Upper lobe of left lung (tissue), 6 donors: ENCODE data around the gene AHDC1. TPM values are rescaled to one million over a fixed set of nuclear protein-coding genes. Genes with fewer than 3 reads are reported as not detected.
"Not testable (repeated sequence)": the region's sequence is repeated elsewhere in the genome, so short reads cannot be mapped to it uniquely, and the experiment has no call there.

ENCODE experiments used
- ATAC-seq, 2 donors: fragments of 200-7000 bp; cut with Tn5 transposase; one replicate each; pipeline ENCODE4 v1.9.1; 2022; ENCODE audit warnings: mild to moderate bottlenecking in 2 of 2, moderate library complexity in 2 of 2; ENCODE audit not compliant: low FRiP score in 2 of 2
- DNase-seq, 2 donors: peaks; one replicate each; pipeline ENCODE4 v3.0.0-alpha.2; 2019 to 2020
- H3K27ac ChIP-seq, 4 donors: fragments of 200-600 bp; sonication (generic); one replicate each; pipeline ENCODE4 v1.5.1; 2016 to 2019
- H3K27me3 ChIP-seq, 4 donors: fragments of 200-600 bp; sonication (generic); one replicate each; pipeline ENCODE4 v1.5.1; 2017 to 2019
- H3K36me3 ChIP-seq, 4 donors: fragments of 200-600 bp; sonication (generic); one replicate each; pipeline ENCODE4 v1.5.1; 2016 to 2019
- H3K4me1 ChIP-seq, 4 donors: fragments of 200-600 bp; sonication (generic); one replicate each; pipeline ENCODE4 v1.5.1; 2018 to 2019
- H3K4me3 ChIP-seq, 4 donors: fragments of 200-600 bp; sonication (generic); one replicate each; pipeline ENCODE4 v1.5.1; 2017 to 2019; ENCODE audit warnings: mild to moderate bottlenecking in 2 of 4, moderate library complexity in 1 of 4
- H3K9me3 ChIP-seq, 4 donors: fragments of 200-600 bp; sonication (generic); one replicate each; pipeline ENCODE4 v1.5.1; 2018 to 2019
- CTCF ChIP-seq, 6 experiments: fragments of 450-650 bp in 4 of 6; fragments of 200-600 bp in 2 of 6; sonication (generic) in 2 of 6; IDR thresholded peaks; one replicate each; pipeline ENCODE4 v1.5.1; 2016 to 2019; ENCODE audit warnings: antibody characterized with exemption in 6 of 6
- EP300 ChIP-seq, 4 donors: sonication (generic); formaldehyde crosslinking; IDR thresholded peaks; one replicate each; pipeline ENCODE4 v1.5.1; 2017; ENCODE audit warnings: antibody characterized with exemption in 4 of 4, control low read depth in 2 of 4
- POLR2A ChIP-seq, 4 donors: fragments of 450-650 bp; IDR thresholded peaks; one replicate each; pipeline ENCODE4 v1.5.1; 2016 to 2017; ENCODE audit warnings: antibody characterized with exemption in 4 of 4, mild to moderate bottlenecking in 2 of 4
- POLR2AphosphoS5 ChIP-seq, 2 donors: sonication (generic); formaldehyde crosslinking; IDR thresholded peaks; one replicate each; pipeline ENCODE4 v1.5.1; 2017; ENCODE audit warnings: antibody characterized with exemption in 2 of 2
- WGBS, 2 donors: methylation state at CpG; one replicate each; pipeline ENCODE4 v1.1.5; 2017 to 2018; 5-methylcytosine and 5-hydroxymethylcytosine counted together
- total RNA-seq, 6 donors: library from RNA; depleted of rRNA in 4 of 6; stranded (reverse); fragments of >200 nt in 4 of 6; gene quantifications; one replicate each; pipeline versions ENCODE4 v1.1.0 to v1.2.1, GENCODE V29; 2016 to 2021
- donor health status: DM: no; HTN: no; CAD: no; lungs with moderate emphysema.
- donor health status: DM: no; HTN: yes; CAD: no; lungs with severe emphysema.

AHDC1 gene
- total RNA-seq, 6 donors from 2014 or later, result 10.8 to 43.4 (median 26.2) TPM

- WGBS, 2 donors, result 75 to 100% methylated on average over 1 to 4 of the region's 4 CpGs
- peaks cover 39 to 57% (median 48%) of the 10 kb centered on the region in 4 donors for H3K4me1 ChIP-seq
- H3K27me3 ChIP-seq, result no peaks in the 10 kb centered on the region
- no peak overlapping the region for H3K4me3 ChIP-seq
- ATAC-seq (no peak), DNase-seq (peak in 1 of 2 donors; percentile 42)
- no peaks in the 10 kb centered on the region for H3K9me3 ChIP-seq
- peaks cover 0 to 26% (median 9%) of the 10 kb centered on the region in 4 donors for H3K36me3 ChIP-seq
- TF ChIP-seq CTCF (IDR thresholded peaks at IDR 0.05) (no peak), POLR2A (IDR thresholded peaks at IDR 0.05) (no peak), EP300 (IDR thresholded peaks at IDR 0.05) (no peak), POLR2AphosphoS5 (IDR thresholded peaks at IDR 0.05) (no peak)
- H3K27ac ChIP-seq, result peak overlapping the region in 2 of 4 donors; percentile 55 to 96
Measured at GRCh38 chr1:27622828-27623227, 18.9 kb upstream of the AHDC1 start.

GRCh38 chr1:27621051-27621920 is 17.3 kb upstream of the AHDC1 start:
- ATAC-seq (no peak), DNase-seq (peak in 1 of 2 donors; percentile 43)
- Histone ChIP-seq H3K4me3 (no peak overlapping the region), H3K27ac (peak overlapping the region in 3 of 4 donors; percentile 32 to 74 (median 65)), H3K36me3 (peaks cover 0 to 36% (median 16%) of the 10 kb centered on the region in 4 donors), H3K4me1 (peaks cover 34 to 53% (median 43%) of the 10 kb centered on the region in 4 donors), H3K9me3 (no peaks in the 10 kb centered on the region), H3K27me3 (no peaks in the 10 kb centered on the region)
- WGBS, 2 donors, result 49 to 75% methylated on average over 4 to 7 of the region's 7 CpGs
- TF ChIP-seq CTCF (IDR thresholded peaks at IDR 0.05) (no peak), POLR2A (IDR thresholded peaks at IDR 0.05) (no peak), POLR2AphosphoS5 (IDR thresholded peaks at IDR 0.05) (no peak), EP300 (IDR thresholded peaks at IDR 0.05) (no peak)

GRCh38 chr1:27619782-27620438 is 16.0 kb upstream of the AHDC1 start:
- H3K4me3 ChIP-seq, H3K27me3 ChIP-seq, DNase-seq, ATAC-seq, H3K9me3 ChIP-seq: not testable (repeated sequence)
- WGBS, 2 donors, result 96 to 97% methylated on average over 7 of the region's 7 CpGs
- peaks cover 0 to 50% (median 20%) of the 10 kb centered on the region in 4 donors for H3K36me3 ChIP-seq
- H3K27ac ChIP-seq, result peak overlapping the region in 1 of 4 donors; percentile 24
- H3K4me1 ChIP-seq, result peaks cover 27 to 50% (median 34%) of the 10 kb centered on the region in 4 donors

- WGBS, 2 donors, result 56 to 67% methylated on average over 14 of the region's 14 CpGs
- Histone ChIP-seq H3K27ac (peak overlapping the region in 3 of 4 donors; percentile 5 to 39 (median 26)), H3K4me1 (peaks cover 24 to 46% (median 29%) of the 10 kb centered on the region in 4 donors), H3K36me3 (peaks cover 0 to 50% (median 25%) of the 10 kb centered on the region in 4 donors), H3K9me3 (no peaks in the 10 kb centered on the region), H3K27me3 (no peaks in the 10 kb centered on the region), H3K4me3 (no peak overlapping the region)
- DNase-seq (peak in 1 of 2 donors; percentile 54), ATAC-seq (peak in 1 of 2 donors; percentile 37)
- TF ChIP-seq POLR2AphosphoS5 (IDR thresholded peaks at IDR 0.05) (peak in 1 of 2 donors; percentile 11), CTCF (IDR thresholded peaks at IDR 0.05) (no peak), EP300 (IDR thresholded peaks at IDR 0.05) (no peak), POLR2A (IDR thresholded peaks at IDR 0.05) (no peak)
Measured at GRCh38 chr1:27618341-27619082, 14.6 kb upstream of the AHDC1 start.
